K562 (cell line): Measurements from ENCODE around the gene ATP2A3. TPM values are rescaled to one million over a fixed set of nuclear protein-coding genes. Genes with fewer than 3 reads are reported as not detected.

Experiments
- ATAC-seq: fragments of 200-7000 bp; cut with Tn5 transposase; 3 replicates; pipeline ENCODE4 v1.9.1; 2020; ENCODE audit warnings: moderate library complexity
- BruUV-seq: library from RNA; stranded (reverse); fragments of 400-500 nt; replicated peaks from 2 replicates; lab custom pipeline; 2021; lab: Mats Ljungman, UMichigan
- CTCF ChIA-PET: fragments of 300-600 bp; formaldehyde crosslinking; extraction: SDS; loops from one replicate; lab custom pipeline; 2021; ENCODE audit warnings: low intra/inter-chr PET ratio; lab: Yijun Ruan, JAX
- POLR2A ChIA-PET: fragments of 300-600, 350-650 bp; sonication (Branson Sonifier 250); formaldehyde crosslinking; extraction: SDS; loops from one replicate; lab custom pipeline; 2021; ENCODE audit warnings: antibody characterized with exemption, inconsistent platforms; lab: Yijun Ruan, JAX
- DNase-seq, 4 experiments: peaks; one replicate each; pipeline versions ENCODE4 v3.0.0 to v3.0.0-alpha.2; 2011 to 2018; ENCODE audit warnings: low spot score in 3 of 4, mixed read lengths in 3 of 4; ENCODE audit errors: extremely low read depth in 1 of 4
- FAIRE-seq: peaks from 2 replicates; lab custom pipeline; 2011; peaks lifted over from hg19 to GRCh38; lab: Jason Lieb, UNC
- H2AFZ ChIP-seq: 2 replicates; pipeline ENCODE4 v1.6.0; 2011; ENCODE audit warnings: low read depth, low read length, control low read depth, inconsistent platforms
- H3K27ac ChIP-seq: fragments of 200-600 bp; 3 replicates; pipeline ENCODE4 v1.8.0; 2011; ENCODE audit warnings: low read depth, mild to moderate bottlenecking, control low read depth, inconsistent platforms, low read length, moderate library complexity, mixed read lengths; ENCODE audit errors: extremely low read depth
- H3K27me3 ChIP-seq, 2 experiments: fragments of 300-600 bp in 1 of 2; 2 replicates in 1 of 2; 3 replicates in 1 of 2; pipeline versions ENCODE4 v1.6.0 to v1.8.0; 2011; ENCODE audit warnings: inconsistent platforms in 2 of 2, low read length in 2 of 2, mild to moderate bottlenecking in 1 of 2, mixed read lengths in 1 of 2, moderate library complexity in 1 of 2; ENCODE audit not compliant: control insufficient read depth in 2 of 2, insufficient read depth in 2 of 2
- H3K36me3 ChIP-seq: fragments of 300-600 bp; 3 replicates; pipeline ENCODE4 v1.8.0; 2011; ENCODE audit warnings: mild to moderate bottlenecking, low read length, inconsistent platforms; ENCODE audit not compliant: control insufficient read depth, insufficient read depth
- H3K4me1 ChIP-seq, 2 experiments: fragments of 200-600 bp in 1 of 2; replicated peaks in 1 of 2; 2 replicates in 1 of 2; 3 replicates in 1 of 2; pipeline versions ENCODE4 v1.5.1 to v1.8.0; 2011; ENCODE audit warnings: inconsistent platforms in 2 of 2, low read length in 2 of 2, mild to moderate bottlenecking in 1 of 2, mixed read lengths in 1 of 2, moderate library complexity in 1 of 2; ENCODE audit not compliant: control insufficient read depth in 2 of 2, insufficient read depth in 2 of 2
- H3K4me2 ChIP-seq: 2 replicates; pipeline ENCODE4 v1.6.1; 2011; ENCODE audit warnings: low read length, control low read depth, inconsistent platforms, mixed read lengths; ENCODE audit not compliant: insufficient read depth
- H3K4me3 ChIP-seq: fragments of 200-600 bp; sonication (generic), shearing (Covaris generic); 2 replicates; pipeline ENCODE4 v1.5.1; 2016; ENCODE audit warnings: control low read depth, inconsistent platforms
- H3K79me2 ChIP-seq: fragments of 200-600 bp; 3 replicates; pipeline ENCODE4 v1.8.0; 2011; ENCODE audit warnings: low read length, inconsistent platforms; ENCODE audit not compliant: control insufficient read depth, insufficient read depth
- H3K9ac ChIP-seq, 2 experiments: 2 replicates each; pipeline versions ENCODE4 v1.6.0 to v1.6.1; 2011; ENCODE audit warnings: low read depth in 2 of 2, low read length in 2 of 2, control low read depth in 1 of 2, inconsistent platforms in 1 of 2, mild to moderate bottlenecking in 1 of 2, mixed read lengths in 1 of 2; ENCODE audit not compliant: insufficient read depth in 1 of 2
- H3K9me1 ChIP-seq: one replicate; pipeline ENCODE4 v1.6.0; 2011; ENCODE audit warnings: inconsistent platforms, mild to moderate bottlenecking, low read length, moderate library complexity; ENCODE audit not compliant: control insufficient read depth, insufficient read depth
- H3K9me3 ChIP-seq: replicated peaks from 2 replicates; pipeline ENCODE4 v1.5.1; 2011; ENCODE audit warnings: low read depth, low read length, inconsistent platforms; ENCODE audit not compliant: control insufficient read depth, insufficient read depth
- H4K20me1 ChIP-seq: replicated peaks from 2 replicates; pipeline ENCODE4 v1.6.1; 2011; ENCODE audit warnings: low read length, inconsistent platforms, mixed read lengths; ENCODE audit not compliant: control insufficient read depth, insufficient read depth
- BCOR ChIP-seq: fragments of 450-650 bp; IDR thresholded peaks from 2 replicates; pipeline ENCODE4 v1.6.1; 2016
- CAMTA2 ChIP-seq: fragments of 250-450 bp; sonication (Bioruptor Pico); conservative IDR thresholded peaks from 2 replicates; pipeline ENCODE4 v1.5.1; 2022
- CBX1 ChIP-seq: sonication (generic); IDR thresholded peaks from 2 replicates; pipeline ENCODE4 v1.6.1; 2016; ENCODE audit warnings: antibody characterized with exemption, low read depth, mild to moderate bottlenecking
- CBX5 ChIP-seq: IDR thresholded peaks from 2 replicates; pipeline ENCODE4 v1.6.1; 2014; ENCODE audit warnings: low read depth, borderline replicate concordance
- HNRNPH1 ChIP-seq: fragments of 200-400 bp; formaldehyde crosslinking; optimal IDR thresholded peaks from 2 replicates; pipeline ENCODE3; 2017; ENCODE audit warnings: low read depth, mild to moderate bottlenecking, low read length, moderate library complexity
- KDM1A ChIP-seq, 2 experiments: fragments of 450-650 bp; IDR thresholded peaks; 2 replicates each; pipeline ENCODE4 v1.6.1; 2016; ENCODE audit warnings: mild to moderate bottlenecking in 2 of 2
- RBM25 ChIP-seq: fragments of 200-400 bp; formaldehyde crosslinking; IDR thresholded peaks from 2 replicates; pipeline ENCODE4 v1.6.1; 2018; ENCODE audit warnings: low read length, low read depth, moderate library complexity; ENCODE audit not compliant: severe bottlenecking
- TGIF2 ChIP-seq: sonication (generic); formaldehyde crosslinking; IDR thresholded peaks from 2 replicates; pipeline ENCODE4 v1.8.1; 2022; ENCODE audit warnings: mild to moderate bottlenecking, missing genetic modification reagents, moderate library complexity
- TRIM24 ChIP-seq, 2 experiments: fragments of 450-650 bp; IDR thresholded peaks; 2 replicates each; pipeline ENCODE4 v1.6.1; 2016
- TRIM28 ChIP-seq: fragments of 450-650 bp; IDR thresholded peaks from 2 replicates; pipeline ENCODE4 v1.6.1; 2017
- WGBS: fragments of 100-300 bp; shearing (Covaris generic); methylation state at CpG from one replicate; pipeline ENCODE4 v1.1.6; 2016; ENCODE audit warnings: low coverage, mixed read lengths; ENCODE audit not compliant: insufficient coverage; ENCODE audit errors: missing lambda C conversion rate; 5-methylcytosine and 5-hydroxymethylcytosine counted together
- in situ Hi-C: fragments of 300-500 bp; cut with MboI; formaldehyde crosslinking; loops from 4 replicates; pipeline ENCODE4 v1.15.0; 2018; ENCODE audit warnings: inconsistent platforms, mixed read lengths
- intact Hi-C: fragments of 100-400 bp; cut with micrococcal nuclease; formaldehyde crosslinking; loops from 2 replicates; pipeline ENCODE4 v1.14.2; 2022
- polyA plus RNA-seq, 8 experiments: library from polyadenylated mRNA; depleted of rRNA in 4 of 8; stranded (reverse) in 5 of 8; unstranded in 3 of 8; fragments of >200 nt; fragmentation: Nextera tagmentation in 2 of 8; fragmentation: Illumina TruSeq in 1 of 8; extraction: Ambion mirVana in 2 of 8; extraction: Trizol in 1 of 8; gene quantifications; 2 replicates each; pipeline versions ENCODE4 v1.2.1 to v1.2.3, GENCODE V29; 2011 to 2014; ENCODE audit warnings: inconsistent platforms in 1 of 8, missing spikeins in 1 of 8
- total RNA-seq, 7 experiments: library from RNA; depleted of rRNA in 6 of 7; stranded (reverse); fragments of >200 nt in 6 of 7; fragmentation: Illumina TruSeq in 2 of 7; extraction: Trizol in 2 of 7; gene quantifications; 2 replicates each; pipeline versions ENCODE4 v1.2.1 to v1.2.3, GENCODE V29; 2011 to 2021; ENCODE audit warnings: low replicate concordance in 1 of 7
- TF ChIP-seq, protein P1 (sequence below): sonication (generic); formaldehyde crosslinking; IDR thresholded peaks from 2 replicates; pipeline ENCODE4 v1.8.0; 2022; ENCODE audit warnings: mild to moderate bottlenecking, missing genetic modification reagents
- TF ChIP-seq, protein P2 (sequence below): IDR thresholded peaks from 2 replicates; pipeline ENCODE4 v1.6.1; 2011; ENCODE audit warnings: borderline replicate concordance, low read depth, mild to moderate bottlenecking, moderate library complexity, low read length; ENCODE audit not compliant: insufficient read depth, poor library complexity, severe bottlenecking
- TF ChIP-seq, protein P3 (sequence below): sonication (generic); formaldehyde crosslinking; IDR thresholded peaks from 2 replicates; pipeline ENCODE4 v1.8.1; 2023; ENCODE audit warnings: mild to moderate bottlenecking, missing genetic modification reagents

ATP2A3 gene
- total and polyA plus RNA-seq, 9 of the 15 experiments (the other 6 are each of a cell fraction or from before 2014, with no cell fraction given), result 0.65 to 103 (median 31.3) TPM

DNA sequence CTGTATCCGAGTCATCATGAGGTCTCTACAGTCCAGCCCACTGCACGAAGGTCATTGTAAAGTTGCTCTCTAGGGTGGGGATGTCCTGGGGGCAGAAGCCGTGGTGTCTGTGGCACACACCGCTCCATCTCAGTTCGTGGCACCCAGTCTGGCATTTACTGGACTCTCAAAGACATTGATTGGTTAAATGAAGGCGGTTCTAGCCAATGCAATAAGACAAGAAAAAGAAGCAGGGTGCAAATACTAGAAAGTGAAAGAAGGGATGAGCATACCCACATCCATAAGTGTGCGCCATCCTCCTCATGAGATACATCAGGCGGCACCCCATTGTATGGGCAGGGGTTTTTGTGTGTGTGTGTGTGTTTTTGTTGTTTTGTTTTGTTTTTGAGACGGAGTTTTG is 10.7 kb upstream of the ATP2A3 start:
- H3K9ac ChIP-seq, result no peak overlapping the region
- in situ Hi-C loops (no loop called here), intact Hi-C loops (no loop called here)
- peak overlapping the region; percentile 92 for H3K27ac ChIP-seq
- H2AFZ ChIP-seq, result peak overlapping the region; percentile 88
- DNase-seq (no peak), ATAC-seq (no peak), FAIRE-seq (no peak)
- H3K36me3 ChIP-seq, result no peaks in the 10 kb centered on the region
- WGBS, result 92% methylated on average over 9 of the region's 9 CpGs
- H3K9me3 ChIP-seq, result peaks cover 7% of the 10 kb centered on the region
- H3K9me1 ChIP-seq, result no peaks in the 10 kb centered on the region
- H4K20me1 ChIP-seq, result no peaks in the 10 kb centered on the region
- ChIA-PET CTCF (no interaction called here), POLR2A (interaction anchor here (1.1 to 1.5 kb wide), 2 partner anchors 10 to 14 kb away, joined by 3 to 4 read pairs; no protein-coding TSS in a partner anchor)
- peaks cover 20 to 43% of the 10 kb centered on the region in 2 experiments for H3K4me1 ChIP-seq
- H3K4me2 ChIP-seq, result peak overlapping the region; percentile 61
- no peak overlapping the region for H3K4me3 ChIP-seq
- no peaks in the 10 kb centered on the region for H3K27me3 ChIP-seq
- no peaks in the 10 kb centered on the region for H3K79me2 ChIP-seq
- BruUV-seq, result no TSS peak
- TF ChIP-seq, protein P1, sequence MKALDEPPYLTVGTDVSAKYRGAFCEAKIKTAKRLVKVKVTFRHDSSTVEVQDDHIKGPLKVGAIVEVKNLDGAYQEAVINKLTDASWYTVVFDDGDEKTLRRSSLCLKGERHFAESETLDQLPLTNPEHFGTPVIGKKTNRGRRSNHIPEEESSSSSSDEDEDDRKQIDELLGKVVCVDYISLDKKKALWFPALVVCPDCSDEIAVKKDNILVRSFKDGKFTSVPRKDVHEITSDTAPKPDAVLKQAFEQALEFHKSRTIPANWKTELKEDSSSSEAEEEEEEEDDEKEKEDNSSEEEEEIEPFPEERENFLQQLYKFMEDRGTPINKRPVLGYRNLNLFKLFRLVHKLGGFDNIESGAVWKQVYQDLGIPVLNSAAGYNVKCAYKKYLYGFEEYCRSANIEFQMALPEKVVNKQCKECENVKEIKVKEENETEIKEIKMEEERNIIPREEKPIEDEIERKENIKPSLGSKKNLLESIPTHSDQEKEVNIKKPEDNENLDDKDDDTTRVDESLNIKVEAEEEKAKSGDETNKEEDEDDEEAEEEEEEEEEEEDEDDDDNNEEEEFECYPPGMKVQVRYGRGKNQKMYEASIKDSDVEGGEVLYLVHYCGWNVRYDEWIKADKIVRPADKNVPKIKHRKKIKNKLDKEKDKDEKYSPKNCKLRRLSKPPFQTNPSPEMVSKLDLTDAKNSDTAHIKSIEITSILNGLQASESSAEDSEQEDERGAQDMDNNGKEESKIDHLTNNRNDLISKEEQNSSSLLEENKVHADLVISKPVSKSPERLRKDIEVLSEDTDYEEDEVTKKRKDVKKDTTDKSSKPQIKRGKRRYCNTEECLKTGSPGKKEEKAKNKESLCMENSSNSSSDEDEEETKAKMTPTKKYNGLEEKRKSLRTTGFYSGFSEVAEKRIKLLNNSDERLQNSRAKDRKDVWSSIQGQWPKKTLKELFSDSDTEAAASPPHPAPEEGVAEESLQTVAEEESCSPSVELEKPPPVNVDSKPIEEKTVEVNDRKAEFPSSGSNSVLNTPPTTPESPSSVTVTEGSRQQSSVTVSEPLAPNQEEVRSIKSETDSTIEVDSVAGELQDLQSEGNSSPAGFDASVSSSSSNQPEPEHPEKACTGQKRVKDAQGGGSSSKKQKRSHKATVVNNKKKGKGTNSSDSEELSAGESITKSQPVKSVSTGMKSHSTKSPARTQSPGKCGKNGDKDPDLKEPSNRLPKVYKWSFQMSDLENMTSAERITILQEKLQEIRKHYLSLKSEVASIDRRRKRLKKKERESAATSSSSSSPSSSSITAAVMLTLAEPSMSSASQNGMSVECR (CRISPR knock-in tag), result no peak
- peak; percentile 67 for TF ChIP-seq RBM25
- TF ChIP-seq CBX5, result peak; percentile 55; the same call in 1 of the 2 replicates
- TF ChIP-seq, protein P2, sequence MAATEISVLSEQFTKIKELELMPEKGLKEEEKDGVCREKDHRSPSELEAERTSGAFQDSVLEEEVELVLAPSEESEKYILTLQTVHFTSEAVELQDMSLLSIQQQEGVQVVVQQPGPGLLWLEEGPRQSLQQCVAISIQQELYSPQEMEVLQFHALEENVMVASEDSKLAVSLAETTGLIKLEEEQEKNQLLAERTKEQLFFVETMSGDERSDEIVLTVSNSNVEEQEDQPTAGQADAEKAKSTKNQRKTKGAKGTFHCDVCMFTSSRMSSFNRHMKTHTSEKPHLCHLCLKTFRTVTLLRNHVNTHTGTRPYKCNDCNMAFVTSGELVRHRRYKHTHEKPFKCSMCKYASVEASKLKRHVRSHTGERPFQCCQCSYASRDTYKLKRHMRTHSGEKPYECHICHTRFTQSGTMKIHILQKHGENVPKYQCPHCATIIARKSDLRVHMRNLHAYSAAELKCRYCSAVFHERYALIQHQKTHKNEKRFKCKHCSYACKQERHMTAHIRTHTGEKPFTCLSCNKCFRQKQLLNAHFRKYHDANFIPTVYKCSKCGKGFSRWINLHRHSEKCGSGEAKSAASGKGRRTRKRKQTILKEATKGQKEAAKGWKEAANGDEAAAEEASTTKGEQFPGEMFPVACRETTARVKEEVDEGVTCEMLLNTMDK, result no peak
- TF ChIP-seq CAMTA2 (CRISPR knock-in tag), result no peak
- TF ChIP-seq, protein P3, sequence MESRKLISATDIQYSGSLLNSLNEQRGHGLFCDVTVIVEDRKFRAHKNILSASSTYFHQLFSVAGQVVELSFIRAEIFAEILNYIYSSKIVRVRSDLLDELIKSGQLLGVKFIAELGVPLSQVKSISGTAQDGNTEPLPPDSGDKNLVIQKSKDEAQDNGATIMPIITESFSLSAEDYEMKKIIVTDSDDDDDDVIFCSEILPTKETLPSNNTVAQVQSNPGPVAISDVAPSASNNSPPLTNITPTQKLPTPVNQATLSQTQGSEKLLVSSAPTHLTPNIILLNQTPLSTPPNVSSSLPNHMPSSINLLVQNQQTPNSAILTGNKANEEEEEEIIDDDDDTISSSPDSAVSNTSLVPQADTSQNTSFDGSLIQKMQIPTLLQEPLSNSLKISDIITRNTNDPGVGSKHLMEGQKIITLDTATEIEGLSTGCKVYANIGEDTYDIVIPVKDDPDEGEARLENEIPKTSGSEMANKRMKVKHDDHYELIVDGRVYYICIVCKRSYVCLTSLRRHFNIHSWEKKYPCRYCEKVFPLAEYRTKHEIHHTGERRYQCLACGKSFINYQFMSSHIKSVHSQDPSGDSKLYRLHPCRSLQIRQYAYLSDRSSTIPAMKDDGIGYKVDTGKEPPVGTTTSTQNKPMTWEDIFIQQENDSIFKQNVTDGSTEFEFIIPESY (CRISPR knock-in tag), result peak; percentile 68; the same call in 1 of the 2 replicates
- peak; percentile 87; the same call in 1 of the 2 replicates for TF ChIP-seq CBX1
- TF ChIP-seq BCOR, result peak; percentile 81
- no peak for TF ChIP-seq TGIF2
- peak; percentile 49 to 62; a peak in 3 of 4 replicates for TF ChIP-seq KDM1A (IDR thresholded peaks at IDR 0.05)
- TF ChIP-seq TRIM28, result peak; percentile 81
- TF ChIP-seq HNRNPH1, result no peak
- TF ChIP-seq TRIM24 (IDR thresholded peaks at IDR 0.05), result peak in 1 of 2 experiments; percentile 52; a peak in 2 of 4 replicates
